A549 (cell line): ENCODE results near the gene APBB3. TPM values are rescaled to one million over a fixed set of nuclear protein-coding genes. Genes with fewer than 3 reads are reported as not detected.

Experiments used
- ATAC-seq, 2 experiments: fragments of 200-7000 bp in 1 of 2; fragments of >200 bp in 1 of 2; cut with Nextera tagmentation in 1 of 2; cut with Tn5 transposase in 1 of 2; 3 replicates each; pipeline versions ENCODE4 v1.8.0 to v1.9.1; 2018 to 2020; ENCODE audit warnings: mild to moderate bottlenecking in 1 of 2, moderate library complexity in 1 of 2
- CTCF ChIA-PET: fragments of 300-600 bp; sonication (Branson Sonifier 250); formaldehyde crosslinking; extraction: SDS; loops from one replicate; lab custom pipeline; 2021; ENCODE audit warnings: antibody characterized with exemption, inconsistent platforms; lab: Yijun Ruan, JAX
- POLR2A ChIA-PET: fragments of 350-600 bp; formaldehyde crosslinking; extraction: SDS; loops from one replicate; lab custom pipeline; 2021; ENCODE audit warnings: antibody characterized with exemption, inconsistent platforms; lab: Yijun Ruan, JAX
- DNase-seq, 2 experiments: peaks; one replicate each; pipeline versions ENCODE4 v3.0.0 to v3.0.0-alpha.2; 2011 to 2016; ENCODE audit warnings: low read depth in 1 of 2, low spot score in 1 of 2
- FAIRE-seq: peaks from 2 replicates; lab custom pipeline; 2011; peaks lifted over from hg19 to GRCh38; lab: Jason Lieb, UNC
- H3K27ac ChIP-seq, 2 experiments: fragments of >200 bp; sonication (Bioruptor Twin); formaldehyde crosslinking; 3 replicates each; pipeline ENCODE4 v1.5.1; 2016 to 2017
- H3K4me1 ChIP-seq: fragments of >200 bp; sonication (Bioruptor Twin); formaldehyde crosslinking; 3 replicates; pipeline ENCODE4 v1.6.1; 2016
- H3K4me2 ChIP-seq: fragments of >200 bp; sonication (Bioruptor Twin); formaldehyde crosslinking; 3 replicates; pipeline ENCODE4 v1.6.1; 2016
- H3K4me3 ChIP-seq: fragments of >200 bp; sonication (Bioruptor Twin); formaldehyde crosslinking; 3 replicates; pipeline ENCODE4 v1.5.1; 2016
- H3K9me3 ChIP-seq: fragments of >200 bp; sonication (Bioruptor Twin); formaldehyde crosslinking; 3 replicates; pipeline ENCODE4 v1.6.1; 2016
- CBX2 ChIP-seq: fragments of 200-600 bp; sonication (generic); IDR thresholded peaks from 2 replicates; pipeline ENCODE4 v1.6.1; 2016; ENCODE audit warnings: low read depth, mild to moderate bottlenecking, borderline replicate concordance
- EHMT2 ChIP-seq: fragments of 200-600 bp; sonication (generic); IDR thresholded peaks from 2 replicates; pipeline ENCODE4 v1.6.1; 2016; ENCODE audit warnings: antibody characterized with exemption, low read depth, mild to moderate bottlenecking, moderate library complexity
- FOSL2 ChIP-seq, 2 experiments: fragments of 450-650 bp in 1 of 2; fragments of >200 bp in 1 of 2; sonication (Bioruptor Twin) in 1 of 2; formaldehyde crosslinking; IDR thresholded peaks; 2 replicates each; pipeline versions ENCODE4 v1.5.0 to v1.6.1; 2016 to 2020; ENCODE audit warnings: mild to moderate bottlenecking in 1 of 2, moderate library complexity in 1 of 2
- FOXS1 ChIP-seq: fragments of 250-450 bp; sonication (Bioruptor Pico); IDR thresholded peaks from 2 replicates; pipeline ENCODE4 v1.5.0; 2020; ENCODE audit warnings: mild to moderate bottlenecking, moderate library complexity
- GATA3 ChIP-seq: IDR thresholded peaks from 2 replicates; pipeline ENCODE4 v1.6.1; 2012; ENCODE audit warnings: borderline replicate concordance
- HDAC2 ChIP-seq: fragments of 200-600 bp; sonication (generic); IDR thresholded peaks from 2 replicates; pipeline ENCODE4 v1.6.1; 2016
- HOXB5 ChIP-seq: fragments of 250-450 bp; sonication (Bioruptor Pico); IDR thresholded peaks from 2 replicates; pipeline ENCODE4 v1.5.0; 2020; ENCODE audit warnings: mild to moderate bottlenecking, moderate library complexity
- JUN ChIP-seq, 2 experiments: fragments of >200 bp; sonication (Bioruptor Twin); formaldehyde crosslinking; IDR thresholded peaks; 2 replicates in 1 of 2; 3 replicates in 1 of 2; pipeline ENCODE4 v1.6.1; 2016 to 2017
- MAFK ChIP-seq: fragments of 450-650 bp; IDR thresholded peaks from 2 replicates; pipeline ENCODE4 v1.6.1; 2014; ENCODE audit not compliant: partially characterized antibody
- NFE2L2 ChIP-seq: fragments of 150-350 bp; conservative IDR thresholded peaks from 2 replicates; pipeline ENCODE4 v1.6.1; 2014; ENCODE audit warnings: low read length
- NR3C1 ChIP-seq: fragments of >200 bp; sonication (Bioruptor Twin); formaldehyde crosslinking; IDR thresholded peaks from 3 replicates; pipeline ENCODE4 v1.6.1; 2017
- POLR2A ChIP-seq: IDR thresholded peaks from 2 replicates; pipeline ENCODE4 v1.6.1; 2012; ENCODE audit warnings: mild to moderate bottlenecking, low read length
- POLR2AphosphoS2 ChIP-seq: conservative IDR thresholded peaks from 2 replicates; pipeline ENCODE4 v1.6.1; 2012; ENCODE audit warnings: low read length, improper control_type of control experiment, inconsistent platforms
- RCOR1 ChIP-seq: fragments of 150-350 bp; IDR thresholded peaks from 2 replicates; pipeline ENCODE4 v1.6.1; 2014; ENCODE audit warnings: antibody characterized with exemption, low read length, low read depth
- SREBF2 ChIP-seq: fragments of 450-650 bp; IDR thresholded peaks from 2 replicates; pipeline ENCODE4 v1.6.1; 2014; ENCODE audit warnings: mild to moderate bottlenecking, moderate library complexity
- TFCP2L1 ChIP-seq: fragments of 250-450 bp; sonication (Bioruptor Pico); IDR thresholded peaks from 2 replicates; pipeline ENCODE4 v1.5.0; 2021; ENCODE audit warnings: mild to moderate bottlenecking
- TP53 ChIP-seq: fragments of 250-450 bp; sonication (Bioruptor Pico); IDR thresholded peaks from 2 replicates; pipeline ENCODE4 v1.5.0; 2021; ENCODE audit warnings: mild to moderate bottlenecking, moderate library complexity
- WGBS: methylation state at CpG from one replicate; pipeline ENCODE4 v1.1.6; 2017; ENCODE audit errors: missing lambda C conversion rate; 5-methylcytosine and 5-hydroxymethylcytosine counted together
- polyA plus RNA-seq, 4 experiments: library from polyadenylated mRNA; depleted of rRNA in 3 of 4; stranded (reverse); fragments of >200 nt; fragmentation: RNase III in 1 of 4; extraction: RNeasy Plus Mini Kit Qiagen cat#74134 plus additional on column Dnase treatment in 1 of 4; gene quantifications; 2 replicates in 3 of 4; 3 replicates in 1 of 4; pipeline ENCODE4 v1.2.3, GENCODE V29; 2011 to 2017
- TF ChIP-seq, protein P1 (sequence below): fragments of 200-600 bp; sonication (generic); IDR thresholded peaks from 2 replicates; pipeline ENCODE4 v1.6.1; 2016; ENCODE audit warnings: antibody characterized with exemption, mild to moderate bottlenecking, moderate library complexity
- TF ChIP-seq, protein P2 (sequence below): fragments of >200 bp; sonication (Bioruptor Twin); formaldehyde crosslinking; IDR thresholded peaks from 3 replicates; pipeline ENCODE4 v1.5.1; 2016

The APBB3 gene
- polyA plus RNA-seq, 2 of the 4 experiments (the other 2 are of a cell fraction): 9.4 to 11.7 TPM

DNA sequence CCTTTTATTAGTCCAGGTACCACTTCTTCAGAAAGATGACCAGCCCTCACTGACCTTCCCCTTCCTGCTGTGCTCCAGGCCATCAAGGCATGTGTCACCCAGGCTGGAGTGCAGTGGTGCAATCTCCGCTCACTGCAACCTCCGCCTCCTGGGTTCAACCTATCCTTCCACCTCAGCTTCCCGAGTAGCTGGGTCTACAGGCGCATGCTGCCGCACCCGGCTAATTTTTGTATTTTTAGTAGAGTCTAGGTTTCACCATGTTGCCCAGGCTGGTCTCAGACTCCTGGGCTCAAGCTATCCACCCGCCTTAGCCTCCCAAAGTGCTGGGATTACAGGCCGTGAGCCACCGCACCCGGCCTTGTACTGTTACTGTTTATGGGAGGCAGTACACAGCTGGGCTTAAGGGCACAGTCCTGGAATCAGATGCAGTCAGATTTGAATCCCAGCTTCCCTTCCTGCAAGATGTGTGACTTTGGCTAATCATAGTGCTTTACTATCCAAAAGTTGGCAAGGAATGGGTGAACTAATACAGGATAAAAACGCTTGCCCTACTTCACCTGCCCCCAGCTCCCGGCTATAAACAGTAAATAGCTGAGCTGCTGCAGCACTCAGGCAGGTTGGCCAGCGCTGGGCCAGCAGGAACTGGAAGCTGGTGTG is 17.4 kb downstream of the APBB3 start:
- no peak for FAIRE-seq
- Histone ChIP-seq H3K9me3 (no peaks in the 10 kb centered on the region), H3K4me2 (peak overlapping the region; percentile 73)
- WGBS: 77% methylated on average over 13 of the region's 13 CpGs
- 0 out of 5 replicates have a peak, but pooled peaks of 1 of the 2 experiments have one; percentile 40 for TF ChIP-seq JUN (IDR thresholded peaks at IDR 0.05)
- peak; percentile 18; the same call in 1 of the 2 replicates for TF ChIP-seq GATA3
- TF ChIP-seq TP53 (CRISPR knock-in tag): no peak
- TF ChIP-seq, all 56 proteins: peak for 2
- peak overlapping the region; percentile 56 to 75 for H3K27ac ChIP-seq
- H3K4me1 ChIP-seq: peaks cover 26% of the 10 kb centered on the region
- ChIA-PET POLR2A (interaction anchor here (0.7 to 3.2 kb wide), 5 partner anchors 11 to 164 kb away, joined by 3 to 32 read pairs (median 9); partner anchors contain the start of genes ANKHD1, APBB3, IK and NDUFA2), CTCF (interaction anchor here (0.6 to 4.2 kb wide), 16 partner anchors 8 to 302 kb away, joined by 3 to 21 read pairs (median 4); partner anchors contain the start of genes CD14, SRA1 and TMCO6)
- H3K4me3 ChIP-seq: no peak overlapping the region
- DNase-seq (no peak), ATAC-seq (peak; percentile 12 to 35; a peak in 5 of 6 replicates)

DNA sequence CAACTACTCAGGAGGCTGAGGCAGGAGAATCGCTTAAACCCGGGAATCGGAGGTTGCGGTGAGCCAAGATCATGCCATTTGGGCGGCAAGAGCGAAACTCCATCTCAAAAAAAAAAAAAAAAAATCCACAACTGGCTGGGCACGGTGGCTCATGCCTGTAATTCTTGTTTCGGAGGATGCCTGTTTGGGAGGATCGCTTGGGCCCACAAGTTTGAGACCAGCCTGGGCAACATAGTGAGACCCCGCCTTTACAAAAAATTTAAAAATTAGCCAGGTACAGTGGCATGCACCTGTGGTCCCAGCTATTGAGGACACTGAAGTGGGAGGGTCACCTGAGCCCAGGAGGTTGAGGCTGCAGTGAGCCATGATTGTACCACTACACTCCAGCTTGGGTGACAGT is 18.8 kb downstream of the APBB3 start:
- FAIRE-seq: no peak
- 93% methylated on average over 10 of the region's 10 CpGs for WGBS
- H3K27ac ChIP-seq: no peak overlapping the region
- TF ChIP-seq POLR2AphosphoS2: no peak
- no peak for TF ChIP-seq CBX2
- TF ChIP-seq, protein P1, sequence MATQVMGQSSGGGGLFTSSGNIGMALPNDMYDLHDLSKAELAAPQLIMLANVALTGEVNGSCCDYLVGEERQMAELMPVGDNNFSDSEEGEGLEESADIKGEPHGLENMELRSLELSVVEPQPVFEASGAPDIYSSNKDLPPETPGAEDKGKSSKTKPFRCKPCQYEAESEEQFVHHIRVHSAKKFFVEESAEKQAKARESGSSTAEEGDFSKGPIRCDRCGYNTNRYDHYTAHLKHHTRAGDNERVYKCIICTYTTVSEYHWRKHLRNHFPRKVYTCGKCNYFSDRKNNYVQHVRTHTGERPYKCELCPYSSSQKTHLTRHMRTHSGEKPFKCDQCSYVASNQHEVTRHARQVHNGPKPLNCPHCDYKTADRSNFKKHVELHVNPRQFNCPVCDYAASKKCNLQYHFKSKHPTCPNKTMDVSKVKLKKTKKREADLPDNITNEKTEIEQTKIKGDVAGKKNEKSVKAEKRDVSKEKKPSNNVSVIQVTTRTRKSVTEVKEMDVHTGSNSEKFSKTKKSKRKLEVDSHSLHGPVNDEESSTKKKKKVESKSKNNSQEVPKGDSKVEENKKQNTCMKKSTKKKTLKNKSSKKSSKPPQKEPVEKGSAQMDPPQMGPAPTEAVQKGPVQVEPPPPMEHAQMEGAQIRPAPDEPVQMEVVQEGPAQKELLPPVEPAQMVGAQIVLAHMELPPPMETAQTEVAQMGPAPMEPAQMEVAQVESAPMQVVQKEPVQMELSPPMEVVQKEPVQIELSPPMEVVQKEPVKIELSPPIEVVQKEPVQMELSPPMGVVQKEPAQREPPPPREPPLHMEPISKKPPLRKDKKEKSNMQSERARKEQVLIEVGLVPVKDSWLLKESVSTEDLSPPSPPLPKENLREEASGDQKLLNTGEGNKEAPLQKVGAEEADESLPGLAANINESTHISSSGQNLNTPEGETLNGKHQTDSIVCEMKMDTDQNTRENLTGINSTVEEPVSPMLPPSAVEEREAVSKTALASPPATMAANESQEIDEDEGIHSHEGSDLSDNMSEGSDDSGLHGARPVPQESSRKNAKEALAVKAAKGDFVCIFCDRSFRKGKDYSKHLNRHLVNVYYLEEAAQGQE: no peak
- no peak for TF ChIP-seq SREBF2
- TF ChIP-seq EHMT2: no peak
- TF ChIP-seq HDAC2: no peak
- no peak for TF ChIP-seq FOXS1 (CRISPR knock-in tag)
- TF ChIP-seq, protein P2, sequence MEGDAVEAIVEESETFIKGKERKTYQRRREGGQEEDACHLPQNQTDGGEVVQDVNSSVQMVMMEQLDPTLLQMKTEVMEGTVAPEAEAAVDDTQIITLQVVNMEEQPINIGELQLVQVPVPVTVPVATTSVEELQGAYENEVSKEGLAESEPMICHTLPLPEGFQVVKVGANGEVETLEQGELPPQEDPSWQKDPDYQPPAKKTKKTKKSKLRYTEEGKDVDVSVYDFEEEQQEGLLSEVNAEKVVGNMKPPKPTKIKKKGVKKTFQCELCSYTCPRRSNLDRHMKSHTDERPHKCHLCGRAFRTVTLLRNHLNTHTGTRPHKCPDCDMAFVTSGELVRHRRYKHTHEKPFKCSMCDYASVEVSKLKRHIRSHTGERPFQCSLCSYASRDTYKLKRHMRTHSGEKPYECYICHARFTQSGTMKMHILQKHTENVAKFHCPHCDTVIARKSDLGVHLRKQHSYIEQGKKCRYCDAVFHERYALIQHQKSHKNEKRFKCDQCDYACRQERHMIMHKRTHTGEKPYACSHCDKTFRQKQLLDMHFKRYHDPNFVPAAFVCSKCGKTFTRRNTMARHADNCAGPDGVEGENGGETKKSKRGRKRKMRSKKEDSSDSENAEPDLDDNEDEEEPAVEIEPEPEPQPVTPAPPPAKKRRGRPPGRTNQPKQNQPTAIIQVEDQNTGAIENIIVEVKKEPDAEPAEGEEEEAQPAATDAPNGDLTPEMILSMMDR: no peak
- TF ChIP-seq NFE2L2: no peak
- no peak for TF ChIP-seq NR3C1
- TF ChIP-seq POLR2A: no peak
- TF ChIP-seq TFCP2L1 (CRISPR knock-in tag): no peak
- no peak for TF ChIP-seq MAFK
- no peak for TF ChIP-seq HOXB5 (CRISPR knock-in tag)
- TF ChIP-seq RCOR1: no peak
- TF ChIP-seq FOSL2 (IDR thresholded peaks at IDR 0.05): no peak
- no peak for TF ChIP-seq FOSL2 (CRISPR knock-in tag; IDR thresholded peaks at IDR 0.05)
- TF ChIP-seq, all 56 proteins: peak for 0
- Histone ChIP-seq H3K4me1 (peaks cover 26% of the 10 kb centered on the region), H3K9me3 (no peaks in the 10 kb centered on the region), H3K4me3 (no peak overlapping the region), H3K4me2 (no peak overlapping the region)
- DNase-seq (no peak), ATAC-seq (no peak)
- CTCF ChIA-PET: interaction anchor here (2.4 to 4.2 kb wide), 2 partner anchors 89 to 173 kb away, joined by 11 to 21 read pairs; partner anchors contain the start of gene CD14
- POLR2A ChIA-PET: interaction anchor here (0.7 kb wide), 1 partner anchor 173 kb away, joined by 3 read pairs; no protein-coding TSS in a partner anchor
